Endothelial cell of umbilical vein (primary cell): ENCODE data around the gene MNT. TPM values are rescaled to one million over a fixed set of nuclear protein-coding genes. Genes with fewer than 3 reads are reported as not detected.

Source experiments
- BruUV-seq: library from RNA; stranded (reverse); fragments of 400-500 nt; replicated peaks from 2 replicates; lab custom pipeline; 2021; lab: Mats Ljungman, UMichigan
- CTCF ChIA-PET: fragments of 300-600, 350-600 bp; sonication (Branson Sonifier 250); formaldehyde crosslinking; loops from one replicate; lab custom pipeline; 2021; ENCODE audit warnings: antibody characterized with exemption, inconsistent platforms; lab: Charles Lee
- POLR2A ChIA-PET: fragments of 300-600, 350-600 bp; sonication (Branson Sonifier 250); formaldehyde crosslinking; loops from one replicate; lab custom pipeline; 2021; ENCODE audit warnings: antibody characterized with exemption, inconsistent platforms; lab: Charles Lee
- DNase-seq: peaks from one replicate; pipeline ENCODE4 v3.0.0-alpha.2; 2011; ENCODE audit warnings: low read depth, low spot score
- FAIRE-seq: peaks from 2 replicates; lab custom pipeline; 2011; peaks lifted over from hg19 to GRCh38; lab: Jason Lieb, UNC
- H2AFZ ChIP-seq: 2 replicates; pipeline ENCODE4 v1.6.0; 2012; ENCODE audit warnings: low read depth, low read length, control low read depth, inconsistent platforms
- H3K27ac ChIP-seq: 2 replicates; pipeline ENCODE4 v1.5.1; 2011; ENCODE audit warnings: low read depth, mild to moderate bottlenecking, control low read depth, low read length, moderate library complexity; ENCODE audit not compliant: insufficient read depth
- H3K27me3 ChIP-seq, 2 experiments: 2 replicates each; pipeline versions ENCODE4 v1.6.0 to v1.6.1; 2011; ENCODE audit warnings: low read length in 2 of 2, mixed read lengths in 1 of 2; ENCODE audit not compliant: control insufficient read depth in 2 of 2, insufficient read depth in 2 of 2
- H3K36me3 ChIP-seq, 2 experiments: 2 replicates in 1 of 2; 3 replicates in 1 of 2; pipeline ENCODE4 v1.5.1; 2011; ENCODE audit warnings: low read length in 2 of 2, mild to moderate bottlenecking in 1 of 2, moderate library complexity in 1 of 2; ENCODE audit not compliant: control insufficient read depth in 2 of 2, insufficient read depth in 2 of 2; ENCODE audit errors: extremely low read depth in 1 of 2
- H3K4me1 ChIP-seq: 3 replicates; pipeline ENCODE4 v1.5.1; 2011; ENCODE audit warnings: mild to moderate bottlenecking, low read length; ENCODE audit not compliant: control insufficient read depth, insufficient read depth; ENCODE audit errors: extremely low read depth
- H3K4me2 ChIP-seq: 2 replicates; pipeline ENCODE4 v1.6.1; 2011; ENCODE audit warnings: low read length, control low read depth, mixed read lengths; ENCODE audit not compliant: insufficient read depth
- H3K4me3 ChIP-seq, 3 experiments: fragments of 200-600 bp in 1 of 3; sonication (generic), shearing (Covaris generic) in 1 of 3; replicated peaks in 1 of 3; 2 replicates each; pipeline ENCODE4 v1.5.1; 2011 to 2016; ENCODE audit warnings: control low read depth in 3 of 3, low read length in 3 of 3, mild to moderate bottlenecking in 2 of 3, inconsistent platforms in 1 of 3, low read depth in 1 of 3, moderate library complexity in 1 of 3; ENCODE audit not compliant: insufficient read depth in 1 of 3
- H3K79me2 ChIP-seq: 2 replicates; pipeline ENCODE4 v1.6.0; 2012; ENCODE audit warnings: low read length, inconsistent platforms; ENCODE audit not compliant: control insufficient read depth, insufficient read depth
- H3K9ac ChIP-seq: replicated peaks from 2 replicates; pipeline ENCODE3; 2011; ENCODE audit warnings: low read length, control low read depth; ENCODE audit not compliant: insufficient read depth; ENCODE audit errors: extremely low read depth
- H3K9me1 ChIP-seq: replicated peaks from 3 replicates; pipeline ENCODE4 v1.6.0; 2011; ENCODE audit warnings: mild to moderate bottlenecking, low read length; ENCODE audit not compliant: control insufficient read depth, insufficient read depth; ENCODE audit errors: extremely low read depth
- H3K9me3 ChIP-seq: replicated peaks from 2 replicates; pipeline ENCODE4 v1.5.1; 2012; ENCODE audit warnings: low read length, inconsistent platforms; ENCODE audit not compliant: control insufficient read depth, insufficient read depth
- H4K20me1 ChIP-seq: replicated peaks from 2 replicates; pipeline ENCODE3; 2011; ENCODE audit warnings: mild to moderate bottlenecking, low read length; ENCODE audit not compliant: control insufficient read depth, insufficient read depth; ENCODE audit errors: extremely low read depth
- CTCF ChIP-seq, 2 donors: IDR thresholded peaks; 1 replicate in 1 of 2; 2 replicates in 1 of 2; pipeline ENCODE4 v1.5.1; 2011; ENCODE audit warnings: low read length in 2 of 2, mild to moderate bottlenecking in 2 of 2, moderate library complexity in 2 of 2, control low read depth in 1 of 2, inconsistent platforms in 1 of 2, low read depth in 1 of 2; ENCODE audit not compliant: insufficient read depth in 1 of 2; ENCODE audit errors: extremely low read depth in 1 of 2
- EZH2 ChIP-seq: IDR thresholded peaks from 2 replicates; pipeline ENCODE4 v1.6.1; 2012; ENCODE audit warnings: borderline replicate concordance, low read depth, mild to moderate bottlenecking, moderate library complexity, low read length, inconsistent platforms; ENCODE audit not compliant: severe bottlenecking
- FOS ChIP-seq: IDR thresholded peaks from 2 replicates; pipeline ENCODE4 v1.6.1; 2011; ENCODE audit warnings: mild to moderate bottlenecking, low read length, moderate library complexity, borderline replicate concordance; ENCODE audit not compliant: insufficient read depth
- GATA2 ChIP-seq: IDR thresholded peaks from 2 replicates; pipeline ENCODE4 v1.7.0; 2011; ENCODE audit warnings: low read depth, mild to moderate bottlenecking, moderate library complexity, mixed read lengths, low read length; ENCODE audit not compliant: insufficient read length, insufficient read depth
- JUN ChIP-seq: IDR thresholded peaks from 2 replicates; pipeline ENCODE4 v1.6.1; 2011; ENCODE audit warnings: borderline replicate concordance, low read depth; ENCODE audit not compliant: insufficient read length, insufficient read depth
- MAX ChIP-seq: IDR thresholded peaks from 2 replicates; pipeline ENCODE4 v1.6.1; 2011; ENCODE audit not compliant: insufficient read depth, insufficient read length
- MYC ChIP-seq: IDR thresholded peaks from one replicate; pipeline ENCODE4 v1.6.1; 2011; ENCODE audit warnings: mild to moderate bottlenecking, low read depth, low read length
- POLR2A ChIP-seq: IDR thresholded peaks from 2 replicates; pipeline ENCODE4 v1.6.1; 2012; ENCODE audit warnings: low read depth, mild to moderate bottlenecking, control low read depth, low read length
- POLR2AphosphoS5 ChIP-seq: IDR thresholded peaks from 2 replicates; pipeline ENCODE4 v1.6.1; 2012; ENCODE audit warnings: low read depth, mild to moderate bottlenecking, control low read depth, low read length, moderate library complexity; ENCODE audit not compliant: insufficient read depth
- dilution Hi-C: fragments of 300-500 bp; cut with MboI; formaldehyde crosslinking; loops from one replicate; pipeline ENCODE4 v1.15.0; 2019; ENCODE audit warnings: low sequenced_read_pairs; ENCODE audit not compliant: extremely low pct_ligation_motif_present
- intact Hi-C: fragments of 100-400 bp; cut with micrococcal nuclease; formaldehyde crosslinking; loops from one replicate; pipeline ENCODE4 v1.10.0; 2022
- polyA plus RNA-seq, 4 experiments: library from polyadenylated mRNA; depleted of rRNA in 3 of 4; stranded (reverse) in 3 of 4; unstranded in 1 of 4; fragments of >200 nt; gene quantifications; 2 replicates each; pipeline versions ENCODE4 v1.2.1 to v1.2.3, GENCODE V29; 2011 to 2012; ENCODE audit warnings: missing spikeins in 1 of 4
- total RNA-seq: library from RNA; stranded (reverse); gene quantifications from 2 replicates; pipeline ENCODE4 v1.2.3, GENCODE V29; 2021

MNT gene
- total and polyA plus RNA-seq, 2 donors (not counting 3 experiments of a cell fraction or from before 2014, with no cell fraction given), result 4.1 to 21.6 TPM

- no peak for FAIRE-seq
- no peaks in the 10 kb centered on the region for H3K9me1 ChIP-seq
- ChIA-PET POLR2A (no interaction called here), CTCF (interaction anchor here (0.8 to 6.4 kb wide), 4 partner anchors 10 to 43 kb away, joined by 3 to 47 read pairs (median 4); no protein-coding TSS in a partner anchor)
- no peak overlapping the region for H3K27ac ChIP-seq
- H3K4me2 ChIP-seq, result no peak overlapping the region
- H3K27me3 ChIP-seq, result no peaks in the 10 kb centered on the region
- H3K79me2 ChIP-seq, result no peaks in the 10 kb centered on the region
- no peak overlapping the region for H3K9ac ChIP-seq
- TF ChIP-seq POLR2AphosphoS5 (no peak), EZH2 (no peak), MAX (no peak), JUN (no peak), MYC (no peak), GATA2 (no peak), CTCF (IDR thresholded peaks at IDR 0.05; ENCODE audit: extremely low read depth in 1 of 2, insufficient read depth in 1 of 2, low read depth in 1 of 2, low read length in 2 of 2) (no peak), FOS (no peak), POLR2A (no peak)
- no peaks in the 10 kb centered on the region for H4K20me1 ChIP-seq
- no peak overlapping the region for H3K4me3 ChIP-seq
- BruUV-seq, result no TSS peak
- no peak overlapping the region for H2AFZ ChIP-seq
- intact Hi-C loops, result no loop called here
- H3K4me1 ChIP-seq, result peaks cover 6% of the 10 kb centered on the region
- no peak for DNase-seq
- no peaks in the 10 kb centered on the region for H3K9me3 ChIP-seq
- dilution Hi-C loops, result no loop called here
- peaks cover 0 to 25% of the 10 kb centered on the region in 2 experiments for H3K36me3 ChIP-seq
Measured at GRCh38 chr17:2373179-2373578, 27.7 kb downstream of the MNT start.
